ENCODE results near the gene CEP135. TPM values are rescaled to one million over a fixed set of nuclear protein-coding genes. Genes with fewer than 3 reads are reported as not detected.

CEP135 gene
- total and polyA plus RNA-seq, 2 donors (not counting 3 experiments of a cell fraction or from before 2014, with no cell fraction given): 2.8 to 15.3 TPM

GRCh38 chr4:55932511-55932910, 16.2 kb upstream of the CEP135 start:
- H3K9ac ChIP-seq (replicated peaks; ENCODE audit: extremely low read depth, insufficient read depth, low read length): no peak overlapping the region
- no peaks in the 10 kb centered on the region for H3K9me1 ChIP-seq (replicated peaks; ENCODE audit: control insufficient read depth, extremely low read depth, insufficient read depth, low read length)
- H3K36me3 ChIP-seq (ENCODE audit: control insufficient read depth in 2 of 2, extremely low read depth in 1 of 2, insufficient read depth in 2 of 2, low read length in 2 of 2): peaks cover 0 to 5% of the 10 kb centered on the region in 2 experiments
- CTCF ChIA-PET: interaction anchor here (1.1 to 2.4 kb wide), 3 partner anchors 12 to 22 kb away, joined by 3 to 11 read pairs (median 4); partner anchors contain the start of gene CEP135
- intact Hi-C loops (cut with micrococcal nuclease) (no loop called here), dilution Hi-C loops (cut with MboI; ENCODE audit: extremely low pct_ligation_motif_present, low sequenced_read_pairs) (no loop called here)
- H3K27me3 ChIP-seq (ENCODE audit: control insufficient read depth in 2 of 2, insufficient read depth in 2 of 2, low read length in 2 of 2): no peaks in the 10 kb centered on the region
- no peaks in the 10 kb centered on the region for H4K20me1 ChIP-seq (replicated peaks; ENCODE audit: control insufficient read depth, extremely low read depth, insufficient read depth, low read length)
- H3K9me3 ChIP-seq (replicated peaks; ENCODE audit: control insufficient read depth, insufficient read depth, low read length): no peaks in the 10 kb centered on the region
- BruUV-seq (replicated peaks): no TSS peak
- no peak overlapping the region for H3K27ac ChIP-seq (ENCODE audit: insufficient read depth, low read depth, low read length)
- no peak for TF ChIP-seq CTCF (IDR thresholded peaks at IDR 0.05; ENCODE audit: extremely low read depth in 1 of 2, insufficient read depth in 1 of 2, low read depth in 1 of 2, low read length in 2 of 2)
- TF ChIP-seq JUN (IDR thresholded peaks at IDR 0.05; ENCODE audit: borderline replicate concordance, insufficient read depth, insufficient read length, low read depth): no peak
- TF ChIP-seq GATA2 (IDR thresholded peaks at IDR 0.05; ENCODE audit: insufficient read depth, insufficient read length, low read depth, low read length): no peak
- TF ChIP-seq, protein P1, sequence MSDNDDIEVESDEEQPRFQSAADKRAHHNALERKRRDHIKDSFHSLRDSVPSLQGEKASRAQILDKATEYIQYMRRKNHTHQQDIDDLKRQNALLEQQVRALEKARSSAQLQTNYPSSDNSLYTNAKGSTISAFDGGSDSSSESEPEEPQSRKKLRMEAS (IDR thresholded peaks at IDR 0.05; ENCODE audit: insufficient read depth, insufficient read length): no peak
- no peak for TF ChIP-seq POLR2A (IDR thresholded peaks at IDR 0.05; ENCODE audit: low read depth, low read length)
- TF ChIP-seq EZH2 (IDR thresholded peaks at IDR 0.05; ENCODE audit: borderline replicate concordance, low read depth, low read length, severe bottlenecking): no peak
- TF ChIP-seq FOS (IDR thresholded peaks at IDR 0.05; ENCODE audit: borderline replicate concordance, insufficient read depth, low read length): no peak
- TF ChIP-seq POLR2AphosphoS5 (IDR thresholded peaks at IDR 0.05; ENCODE audit: insufficient read depth, low read depth, low read length): no peak
- TF ChIP-seq MYC (IDR thresholded peaks at IDR 0.05; ENCODE audit: low read depth, low read length): no peak
- H2AFZ ChIP-seq (ENCODE audit: low read depth, low read length): no peak overlapping the region
- no peaks in the 10 kb centered on the region for H3K4me1 ChIP-seq (ENCODE audit: control insufficient read depth, extremely low read depth, insufficient read depth, low read length)
- POLR2A ChIA-PET: no interaction called here
- no peak overlapping the region for H3K4me2 ChIP-seq (ENCODE audit: insufficient read depth, low read length)
- H3K4me3 ChIP-seq (replicated peaks in 1 of 3; ENCODE audit: insufficient read depth in 1 of 3, low read depth in 1 of 3, low read length in 3 of 3): no peak overlapping the region
- DNase-seq (ENCODE audit: low read depth, low spot score) (no peak), FAIRE-seq (no peak)
- no peaks in the 10 kb centered on the region for H3K79me2 ChIP-seq (ENCODE audit: control insufficient read depth, insufficient read depth, low read length)
